ENCODE measurements around the gene P2RY8.

The P2RY8 gene

DNA sequence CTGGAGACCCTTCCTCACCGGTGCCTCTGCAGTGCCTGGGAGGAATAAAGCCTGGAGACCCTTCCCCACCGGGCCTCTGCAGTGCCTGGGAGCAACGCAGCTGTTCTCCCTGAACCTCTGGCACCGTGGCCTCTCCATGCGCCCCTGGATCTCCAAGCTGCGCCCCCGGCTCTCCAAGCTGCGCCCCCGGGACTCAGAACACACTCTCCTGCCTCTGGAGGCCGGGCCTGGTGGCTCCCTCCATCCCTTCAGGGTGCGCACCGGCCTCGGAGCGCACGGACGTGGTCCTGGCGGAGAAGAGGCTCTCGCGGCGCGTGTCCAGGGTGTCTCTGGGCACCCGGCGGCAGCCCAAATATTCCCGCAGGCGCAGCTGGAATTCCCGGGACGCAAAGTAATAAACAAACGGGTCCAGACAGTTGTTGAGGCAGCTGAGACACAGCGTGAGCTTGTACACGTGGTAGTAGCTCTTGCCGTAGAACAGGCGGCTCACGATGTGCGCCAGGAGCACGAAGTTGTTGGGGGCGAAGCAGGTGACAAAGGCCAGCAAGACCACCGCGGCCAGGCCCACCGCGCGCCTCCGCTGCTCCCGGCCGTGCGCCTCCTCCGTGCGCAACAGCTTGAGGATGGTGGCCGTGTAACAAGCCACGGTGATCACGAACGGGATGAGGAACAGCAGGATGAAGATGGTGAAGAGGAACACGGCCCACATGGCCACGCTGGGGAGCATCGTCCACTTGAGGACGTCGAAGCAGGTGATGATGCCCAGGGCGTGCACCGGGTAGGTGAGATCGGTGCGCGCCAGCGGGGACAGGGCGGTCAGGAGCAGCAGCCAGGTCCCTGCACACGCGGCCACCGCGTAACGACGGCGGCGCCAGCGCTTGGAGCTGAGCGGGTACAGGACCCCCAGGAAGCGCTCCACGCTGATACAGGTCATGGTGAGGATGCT is 71.4 kb downstream of the P2RY8 start:
- no peak for TF ChIP-seq TCF12 (IDR thresholded peaks at IDR 0.05; ENCODE audit: low read depth)
- TF ChIP-seq EGR1 (IDR thresholded peaks at IDR 0.05): no peak
- TF ChIP-seq TEAD4 (IDR thresholded peaks at IDR 0.05): no peak
- TF ChIP-seq YY1 (IDR thresholded peaks at IDR 0.05; ENCODE audit: low read depth): no peak
- no peak for TF ChIP-seq CEBPB (IDR thresholded peaks at IDR 0.05)
- no peak for TF ChIP-seq EP300 (IDR thresholded peaks at IDR 0.05; ENCODE audit: borderline replicate concordance)
- TF ChIP-seq, protein P1, sequence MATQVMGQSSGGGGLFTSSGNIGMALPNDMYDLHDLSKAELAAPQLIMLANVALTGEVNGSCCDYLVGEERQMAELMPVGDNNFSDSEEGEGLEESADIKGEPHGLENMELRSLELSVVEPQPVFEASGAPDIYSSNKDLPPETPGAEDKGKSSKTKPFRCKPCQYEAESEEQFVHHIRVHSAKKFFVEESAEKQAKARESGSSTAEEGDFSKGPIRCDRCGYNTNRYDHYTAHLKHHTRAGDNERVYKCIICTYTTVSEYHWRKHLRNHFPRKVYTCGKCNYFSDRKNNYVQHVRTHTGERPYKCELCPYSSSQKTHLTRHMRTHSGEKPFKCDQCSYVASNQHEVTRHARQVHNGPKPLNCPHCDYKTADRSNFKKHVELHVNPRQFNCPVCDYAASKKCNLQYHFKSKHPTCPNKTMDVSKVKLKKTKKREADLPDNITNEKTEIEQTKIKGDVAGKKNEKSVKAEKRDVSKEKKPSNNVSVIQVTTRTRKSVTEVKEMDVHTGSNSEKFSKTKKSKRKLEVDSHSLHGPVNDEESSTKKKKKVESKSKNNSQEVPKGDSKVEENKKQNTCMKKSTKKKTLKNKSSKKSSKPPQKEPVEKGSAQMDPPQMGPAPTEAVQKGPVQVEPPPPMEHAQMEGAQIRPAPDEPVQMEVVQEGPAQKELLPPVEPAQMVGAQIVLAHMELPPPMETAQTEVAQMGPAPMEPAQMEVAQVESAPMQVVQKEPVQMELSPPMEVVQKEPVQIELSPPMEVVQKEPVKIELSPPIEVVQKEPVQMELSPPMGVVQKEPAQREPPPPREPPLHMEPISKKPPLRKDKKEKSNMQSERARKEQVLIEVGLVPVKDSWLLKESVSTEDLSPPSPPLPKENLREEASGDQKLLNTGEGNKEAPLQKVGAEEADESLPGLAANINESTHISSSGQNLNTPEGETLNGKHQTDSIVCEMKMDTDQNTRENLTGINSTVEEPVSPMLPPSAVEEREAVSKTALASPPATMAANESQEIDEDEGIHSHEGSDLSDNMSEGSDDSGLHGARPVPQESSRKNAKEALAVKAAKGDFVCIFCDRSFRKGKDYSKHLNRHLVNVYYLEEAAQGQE (IDR thresholded peaks at IDR 0.05; ENCODE audit: low read depth): no peak
- no peak for TF ChIP-seq ZBTB7A (IDR thresholded peaks at IDR 0.05; ENCODE audit: low read depth)
- no peak for TF ChIP-seq CREB1 (IDR thresholded peaks at IDR 0.05; ENCODE audit: low read depth)

DNA sequence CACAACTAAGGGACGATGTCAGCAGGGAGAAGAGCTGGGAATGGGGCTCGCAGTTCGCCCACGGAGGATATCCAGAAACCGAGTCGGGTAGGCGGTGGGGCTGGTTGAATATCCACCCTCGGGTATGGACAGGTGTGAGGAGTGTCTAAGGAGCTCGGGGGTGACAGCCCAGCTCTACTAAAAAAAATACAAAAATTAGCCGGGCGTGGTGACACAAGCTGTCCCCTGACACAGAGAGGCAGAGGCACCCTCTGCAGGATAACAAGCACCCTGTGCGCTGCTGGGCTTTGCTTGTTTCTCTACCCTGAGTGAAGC is 72.1 kb downstream of the P2RY8 start:
- TF ChIP-seq TEAD4 (IDR thresholded peaks at IDR 0.05) (no peak), CREB1 (IDR thresholded peaks at IDR 0.05; ENCODE audit: low read depth) (no peak), TAF1 (IDR thresholded peaks at IDR 0.05; ENCODE audit: low read depth) (no peak), NFIC (IDR thresholded peaks at IDR 0.05) (no peak), RAD21 (IDR thresholded peaks at IDR 0.05; ENCODE audit: low read depth) (no peak), EGR1 (IDR thresholded peaks at IDR 0.05) (no peak), CEBPB (IDR thresholded peaks at IDR 0.05) (no peak), ZBTB7A (IDR thresholded peaks at IDR 0.05; ENCODE audit: low read depth) (no peak), FOXM1 (IDR thresholded peaks at IDR 0.05; ENCODE audit: borderline replicate concordance, low read depth) (no peak), TCF12 (IDR thresholded peaks at IDR 0.05; ENCODE audit: low read depth) (no peak)
- TF ChIP-seq, protein P1 (IDR thresholded peaks at IDR 0.05; ENCODE audit: low read depth): no peak
- TF ChIP-seq, protein P2, sequence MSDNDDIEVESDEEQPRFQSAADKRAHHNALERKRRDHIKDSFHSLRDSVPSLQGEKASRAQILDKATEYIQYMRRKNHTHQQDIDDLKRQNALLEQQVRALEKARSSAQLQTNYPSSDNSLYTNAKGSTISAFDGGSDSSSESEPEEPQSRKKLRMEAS (IDR thresholded peaks at IDR 0.05): no peak

DNA sequence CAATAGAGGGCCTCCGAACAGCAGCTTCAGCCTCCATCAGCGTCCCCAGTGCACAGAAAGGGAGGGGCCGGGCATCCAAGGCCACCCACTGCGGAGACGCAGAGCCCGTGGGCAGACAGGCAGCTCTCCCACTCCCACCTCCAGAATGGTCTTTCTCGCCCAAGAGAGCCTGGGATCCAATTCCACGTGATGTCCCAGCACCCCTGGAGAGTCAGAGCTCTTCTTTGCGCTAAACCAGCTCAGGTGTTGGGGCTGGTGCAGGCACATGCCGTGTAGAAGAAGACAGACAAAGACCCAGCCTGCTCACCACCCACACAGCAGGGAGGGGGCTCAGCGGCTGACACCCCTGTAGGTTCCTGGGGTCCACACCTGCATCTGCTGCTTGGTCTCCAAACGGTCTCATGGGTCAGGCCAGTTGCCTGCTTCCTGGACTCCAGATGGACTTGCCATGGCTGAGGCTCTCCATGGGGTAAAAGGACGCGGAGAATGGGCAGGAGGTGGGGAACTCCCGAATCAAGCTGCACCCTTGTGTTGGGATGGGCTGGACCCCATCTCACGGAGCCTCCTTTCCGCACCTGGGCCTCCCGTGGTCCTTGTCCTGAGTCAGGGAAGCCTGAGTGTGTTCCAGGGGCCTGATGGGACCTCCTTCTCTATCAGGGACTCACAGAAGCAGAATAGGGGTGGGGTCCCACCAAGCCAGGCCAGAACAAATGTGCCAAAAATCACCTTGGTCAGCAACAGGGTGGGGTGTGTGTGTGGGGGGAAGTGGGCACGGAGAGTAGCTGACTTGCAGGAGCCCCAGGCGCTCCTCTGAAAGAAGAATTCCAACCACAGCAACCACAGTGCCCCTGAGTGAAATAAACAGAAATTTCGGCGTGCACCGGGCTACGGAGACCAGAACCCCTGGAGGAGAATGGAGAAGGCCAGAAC is 72.7 kb downstream of the P2RY8 start:
- no peak for TF ChIP-seq YY1 (IDR thresholded peaks at IDR 0.05; ENCODE audit: low read depth)
- TF ChIP-seq NFIC (IDR thresholded peaks at IDR 0.05): no peak
- no peak for TF ChIP-seq ZBTB7A (IDR thresholded peaks at IDR 0.05; ENCODE audit: low read depth)
- no peak for TF ChIP-seq CEBPB (IDR thresholded peaks at IDR 0.05)
- TF ChIP-seq TEAD4 (IDR thresholded peaks at IDR 0.05): no peak
- TF ChIP-seq FOXM1 (IDR thresholded peaks at IDR 0.05; ENCODE audit: borderline replicate concordance, low read depth): no peak
- no peak for TF ChIP-seq EP300 (IDR thresholded peaks at IDR 0.05; ENCODE audit: borderline replicate concordance)
- TF ChIP-seq TCF12 (IDR thresholded peaks at IDR 0.05; ENCODE audit: low read depth): no peak
- no peak for TF ChIP-seq TAF1 (IDR thresholded peaks at IDR 0.05; ENCODE audit: low read depth)

DNA sequence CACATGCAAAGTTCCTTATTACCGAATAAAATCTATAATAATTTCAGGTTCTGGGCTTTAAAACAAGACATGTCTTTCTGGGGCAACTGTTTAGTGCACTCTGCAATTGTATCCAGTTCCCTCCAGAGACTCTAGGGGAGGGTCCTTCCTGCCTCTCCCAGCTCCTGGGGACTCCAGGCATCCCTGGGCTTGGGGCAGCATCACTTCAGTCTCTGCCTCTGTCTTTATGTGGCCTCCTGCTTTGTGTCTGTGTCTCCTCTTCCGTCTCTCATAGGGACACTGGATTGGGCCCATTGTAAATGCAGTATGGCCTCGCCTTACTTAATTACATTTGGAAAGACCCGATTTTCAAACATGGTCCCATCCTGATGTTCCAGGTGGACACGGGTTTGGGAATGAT is 73.4 kb downstream of the P2RY8 start:
- TF ChIP-seq TAF1 (IDR thresholded peaks at IDR 0.05; ENCODE audit: low read depth): no peak
- TF ChIP-seq EP300 (IDR thresholded peaks at IDR 0.05; ENCODE audit: borderline replicate concordance): no peak

DNA sequence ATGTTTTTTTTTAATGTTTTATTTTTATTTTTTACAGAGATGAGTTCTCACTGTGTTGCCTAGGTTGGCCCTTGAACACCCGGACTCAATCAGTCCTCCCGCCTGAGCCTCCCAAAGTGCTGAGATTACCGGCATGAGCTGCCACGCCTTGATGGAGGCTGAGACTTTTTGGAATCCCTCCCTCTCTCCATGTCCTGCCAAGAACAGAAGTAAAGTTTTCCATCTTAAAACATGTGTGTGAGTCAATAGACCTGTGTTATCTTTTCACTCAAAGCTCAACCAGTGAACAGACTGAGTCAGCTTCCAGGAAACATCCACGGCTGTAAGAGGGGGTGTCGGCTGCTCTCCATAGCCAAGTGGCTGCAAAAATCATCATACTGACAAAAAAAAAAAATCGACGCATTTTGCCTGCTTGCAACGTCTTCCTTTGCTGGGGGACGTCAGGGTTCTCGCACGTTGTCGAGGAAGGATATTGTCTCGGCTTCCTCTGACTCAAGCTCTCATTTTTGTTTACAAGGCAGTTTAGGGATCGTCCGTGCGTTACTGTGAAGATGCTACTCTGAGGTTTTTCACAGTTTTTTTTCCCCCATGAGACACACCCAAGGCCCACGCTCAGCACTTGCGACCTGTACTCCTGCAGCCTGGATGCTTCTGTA is 74.3 kb downstream of the P2RY8 start:
- TF ChIP-seq TAF1 (IDR thresholded peaks at IDR 0.05; ENCODE audit: low read depth): no peak
- no peak for TF ChIP-seq TCF12 (IDR thresholded peaks at IDR 0.05; ENCODE audit: low read depth)
- no peak for TF ChIP-seq ZBTB7A (IDR thresholded peaks at IDR 0.05; ENCODE audit: low read depth)
- TF ChIP-seq EP300 (IDR thresholded peaks at IDR 0.05; ENCODE audit: borderline replicate concordance): no peak
- TF ChIP-seq NFIC (IDR thresholded peaks at IDR 0.05): no peak
- no peak for TF ChIP-seq FOXM1 (IDR thresholded peaks at IDR 0.05; ENCODE audit: borderline replicate concordance, low read depth)
- TF ChIP-seq RAD21 (IDR thresholded peaks at IDR 0.05; ENCODE audit: low read depth): no peak
- TF ChIP-seq, protein P3, sequence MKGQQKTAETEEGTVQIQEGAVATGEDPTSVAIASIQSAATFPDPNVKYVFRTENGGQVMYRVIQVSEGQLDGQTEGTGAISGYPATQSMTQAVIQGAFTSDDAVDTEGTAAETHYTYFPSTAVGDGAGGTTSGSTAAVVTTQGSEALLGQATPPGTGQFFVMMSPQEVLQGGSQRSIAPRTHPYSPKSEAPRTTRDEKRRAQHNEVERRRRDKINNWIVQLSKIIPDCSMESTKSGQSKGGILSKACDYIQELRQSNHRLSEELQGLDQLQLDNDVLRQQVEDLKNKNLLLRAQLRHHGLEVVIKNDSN (IDR thresholded peaks at IDR 0.05): no peak
- no peak for TF ChIP-seq CREB1 (IDR thresholded peaks at IDR 0.05; ENCODE audit: low read depth)
- TF ChIP-seq CEBPB (IDR thresholded peaks at IDR 0.05): no peak

Data from Ishikawa (cell line).